GM12878 (cell line): ENCODE measurements around the gene MAPK13. TPM values are rescaled to one million over a fixed set of nuclear protein-coding genes. Genes with fewer than 3 reads are reported as not detected.

Source experiments
- ATAC-seq: fragments of 200-7000 bp; cut with Tn5 transposase; 3 replicates; pipeline ENCODE4 v1.9.1; 2020; ENCODE audit warnings: mild to moderate bottlenecking, moderate library complexity
- BruUV-seq: library from RNA; stranded (reverse); fragments of 400-500 nt; replicated peaks from 2 replicates; lab custom pipeline; 2021; lab: Mats Ljungman, UMichigan
- CTCF ChIA-PET: fragments of 300-600 bp; sonication (Branson Sonifier 250); formaldehyde crosslinking; extraction: SDS; loops from one replicate; lab custom pipeline; 2021; ENCODE audit warnings: inconsistent platforms; lab: Yijun Ruan, JAX
- POLR2A ChIA-PET: fragments of 350-600 bp; formaldehyde crosslinking; extraction: SDS; loops from one replicate; lab custom pipeline; 2021; ENCODE audit warnings: inconsistent platforms; lab: Charles Lee
- RAD21 ChIA-PET: fragments of 300-600 bp; sonication (Branson Sonifier 250); formaldehyde crosslinking; loops from one replicate; lab custom pipeline; 2023; ENCODE audit warnings: antibody characterized with exemption; ENCODE audit not compliant: unreplicated experiment; lab: Charles Lee
- SMC1A ChIA-PET: fragments of 300-600 bp; sonication (Branson Sonifier 250); formaldehyde crosslinking; loops from one replicate; lab custom pipeline; 2023; ENCODE audit not compliant: unreplicated experiment, uncharacterized antibody; lab: Charles Lee
- DNase-seq: peaks from one replicate; pipeline ENCODE4 v3.0.0-alpha.2; 2011; ENCODE audit warnings: low read depth, low spot score
- FAIRE-seq: peaks from 3 replicates; lab custom pipeline; 2011; peaks lifted over from hg19 to GRCh38; lab: Jason Lieb, UNC
- H2AFZ ChIP-seq: 2 replicates; pipeline ENCODE4 v1.6.0; 2011; ENCODE audit warnings: low read depth, low read length, control low read depth; ENCODE audit not compliant: control insufficient read depth
- H3K27ac ChIP-seq: 2 replicates; pipeline ENCODE4 v1.5.1; 2011; ENCODE audit warnings: control low read depth; ENCODE audit not compliant: control insufficient read depth, insufficient read depth
- H3K27me3 ChIP-seq, 2 experiments: replicated peaks in 1 of 2; 2 replicates each; pipeline versions ENCODE4 v1.6.0 to v1.6.1; 2011; ENCODE audit warnings: low read length in 1 of 2; ENCODE audit not compliant: control insufficient read depth in 2 of 2, insufficient read depth in 2 of 2
- H3K36me3 ChIP-seq, 2 experiments: 2 replicates each; pipeline ENCODE4 v1.5.1; 2011; ENCODE audit warnings: low read length in 1 of 2; ENCODE audit not compliant: control insufficient read depth in 2 of 2, insufficient read depth in 2 of 2
- H3K4me1 ChIP-seq: 2 replicates; pipeline ENCODE4 v1.6.1; 2011; ENCODE audit warnings: mild to moderate bottlenecking, low read length, moderate library complexity, mixed read lengths; ENCODE audit not compliant: control insufficient read depth, insufficient read depth
- H3K4me2 ChIP-seq: 2 replicates; pipeline ENCODE4 v1.6.0; 2011; ENCODE audit warnings: control low read depth; ENCODE audit not compliant: control insufficient read depth, insufficient read depth
- H3K4me3 ChIP-seq: fragments of 200-600 bp; sonication (generic); 2 replicates; pipeline ENCODE4 v1.5.1; 2016
- H3K79me2 ChIP-seq: 2 replicates; pipeline ENCODE4 v1.6.0; 2011; ENCODE audit warnings: low read length; ENCODE audit not compliant: control insufficient read depth, insufficient read depth
- H3K9ac ChIP-seq: 2 replicates; pipeline ENCODE4 v1.8.0; 2011; ENCODE audit warnings: low read length, control low read depth, mixed read lengths; ENCODE audit not compliant: control insufficient read depth, insufficient read depth
- H3K9me3 ChIP-seq: replicated peaks from 3 replicates; pipeline ENCODE4 v1.5.1; 2011; ENCODE audit warnings: mild to moderate bottlenecking, low read length; ENCODE audit not compliant: control insufficient read depth, insufficient read depth
- H4K20me1 ChIP-seq: 2 replicates; pipeline ENCODE4 v1.6.0; 2011; ENCODE audit not compliant: control insufficient read depth, insufficient read depth
- ATF7 ChIP-seq: fragments of 450-650 bp; IDR thresholded peaks from 2 replicates; pipeline ENCODE4 v1.6.1; 2016; ENCODE audit warnings: low read depth, mild to moderate bottlenecking
- BACH1 ChIP-seq: fragments of 450-650 bp; IDR thresholded peaks from 2 replicates; pipeline ENCODE4 v1.6.1; 2017; ENCODE audit warnings: mild to moderate bottlenecking, borderline replicate concordance
- BMI1 ChIP-seq: fragments of 450-650 bp; IDR thresholded peaks from 2 replicates; pipeline ENCODE4 v1.6.1; 2016; ENCODE audit warnings: mild to moderate bottlenecking, moderate library complexity, borderline replicate concordance
- CHD2 ChIP-seq: IDR thresholded peaks from 2 replicates; pipeline ENCODE4 v1.6.1; 2011; ENCODE audit warnings: low read depth, low read length, improper control_type of control experiment, borderline replicate concordance
- DPF2 ChIP-seq: fragments of 450-650 bp; IDR thresholded peaks from 2 replicates; pipeline ENCODE4 v1.6.1; 2017; ENCODE audit warnings: mild to moderate bottlenecking
- GATAD2B ChIP-seq: fragments of 450-650 bp; conservative IDR thresholded peaks from 2 replicates; pipeline ENCODE4 v1.6.1; 2017; ENCODE audit warnings: low read depth, mild to moderate bottlenecking, moderate library complexity
- LARP7 ChIP-seq: fragments of 450-650 bp; IDR thresholded peaks from 2 replicates; pipeline ENCODE4 v1.6.1; 2017; ENCODE audit warnings: mild to moderate bottlenecking
- MEF2A ChIP-seq: IDR thresholded peaks from 2 replicates; pipeline ENCODE4 v1.6.1; 2011; ENCODE audit warnings: low read depth, mild to moderate bottlenecking, low read length, moderate library complexity; ENCODE audit not compliant: insufficient read depth
- MLLT1 ChIP-seq: fragments of 450-650 bp; IDR thresholded peaks from 2 replicates; pipeline ENCODE4 v1.6.1; 2016; ENCODE audit warnings: mild to moderate bottlenecking
- MXI1 ChIP-seq: fragments of 150-350 bp; IDR thresholded peaks from 2 replicates; pipeline ENCODE4 v1.6.1; 2011; ENCODE audit warnings: low read depth, mild to moderate bottlenecking, inconsistent platforms, low read length, improper control_type of control experiment
- NFIC ChIP-seq: IDR thresholded peaks from 2 replicates; pipeline ENCODE4 v1.6.1; 2012; ENCODE audit warnings: low read depth, mild to moderate bottlenecking, inconsistent platforms, low read length, moderate library complexity
- SMAD1 ChIP-seq: fragments of 450-650 bp; IDR thresholded peaks from 2 replicates; pipeline ENCODE4 v1.6.1; 2018; ENCODE audit warnings: mild to moderate bottlenecking, low read depth; ENCODE audit not compliant: partially characterized antibody
- SMARCA5 ChIP-seq: fragments of 450-650 bp; IDR thresholded peaks from 2 replicates; pipeline ENCODE4 v1.6.1; 2017; ENCODE audit warnings: mild to moderate bottlenecking
- SREBF1 ChIP-seq: IDR thresholded peaks from 2 replicates; pipeline ENCODE4 v1.6.1; 2012; ENCODE audit warnings: mild to moderate bottlenecking, low read length
- TCF3 ChIP-seq: IDR thresholded peaks from 2 replicates; pipeline ENCODE4 v1.6.1; 2012; ENCODE audit warnings: low read depth, mild to moderate bottlenecking, low read length, borderline replicate concordance; ENCODE audit not compliant: insufficient read depth
- ZNF217 ChIP-seq: fragments of 450-650 bp; IDR thresholded peaks from 2 replicates; pipeline ENCODE4 v1.6.1; 2017; ENCODE audit warnings: antibody characterized with exemption, mild to moderate bottlenecking
- ZNF687 ChIP-seq: fragments of 450-650 bp; IDR thresholded peaks from 2 replicates; pipeline ENCODE4 v1.6.1; 2017; ENCODE audit warnings: mild to moderate bottlenecking, moderate library complexity
- ZSCAN29 ChIP-seq: fragments of 450-650 bp; IDR thresholded peaks from 2 replicates; pipeline ENCODE4 v1.6.1; 2017; ENCODE audit warnings: mild to moderate bottlenecking, moderate library complexity
- WGBS: methylation state at CpG from one replicate; pipeline ENCODE4 v1.1.6; 2016; ENCODE audit warnings: low lambda C conversion rate; ENCODE audit not compliant: insufficient replicate concordance, insufficient coverage; ENCODE audit errors: missing lambda C conversion rate; 5-methylcytosine and 5-hydroxymethylcytosine counted together
- in situ Hi-C: fragments of 300-500 bp; cut with MboI; formaldehyde crosslinking; loops from 9 replicates; pipeline ENCODE4 v1.14.3; 2018; ENCODE audit warnings: mixed read lengths
- intact Hi-C: fragments of 100-400 bp; cut with micrococcal nuclease; formaldehyde crosslinking; loops from one replicate; pipeline ENCODE4 v1.14.2; 2022; ENCODE audit not compliant: unreplicated experiment
- polyA plus RNA-seq, 11 experiments: library from polyadenylated mRNA; depleted of rRNA in 4 of 11; unstranded in 6 of 11; stranded (reverse) in 5 of 11; fragments of >200 nt; fragmentation: Nextera tagmentation in 4 of 11; fragmentation: Illumina TruSeq in 1 of 11; extraction: Ambion mirVana in 4 of 11; extraction: Trizol in 1 of 11; gene quantifications; 1 replicate in 1 of 11; 2 replicates in 10 of 11; pipeline versions ENCODE4 v1.2.1 to v1.2.3, GENCODE V29; 2011 to 2016; ENCODE audit warnings: inconsistent platforms in 2 of 11, missing spikeins in 2 of 11, low read depth in 1 of 11
- total RNA-seq, 4 experiments: library from RNA; depleted of rRNA in 3 of 4; stranded (reverse); fragments of >200 nt in 3 of 4; fragmentation: Illumina TruSeq in 1 of 4; extraction: Trizol in 1 of 4; gene quantifications; 2 replicates each; pipeline versions ENCODE4 v1.2.1 to v1.2.3, GENCODE V29; 2013 to 2021

Gene MAPK13
- total and polyA plus RNA-seq, 10 of the 15 experiments (the other 5 are each of a cell fraction or from before 2014, with no cell fraction given), result 1.8 to 48.0 (median 37.5) TPM

GRCh38 chr6:36114798-36115408 is 15.4 kb upstream of the MAPK13 start:
- Histone ChIP-seq H3K36me3 (peaks cover 0 to 6% of the 10 kb centered on the region in 2 experiments; a peak in 3 of 4 replicates), H3K9ac (no peak overlapping the region), H3K27ac (peak overlapping the region; percentile 63), H2AFZ (no peak overlapping the region), H3K4me2 (peak overlapping the region; percentile 70), H3K4me3 (peak overlapping the region; percentile 18; the same call in 1 of the 2 replicates), H3K9me3 (no peaks in the 10 kb centered on the region), H3K4me1 (peaks cover 43% of the 10 kb centered on the region), H3K79me2 (no peaks in the 10 kb centered on the region), H4K20me1 (no peaks in the 10 kb centered on the region), H3K27me3 (no peaks in the 10 kb centered on the region)
- CTCF ChIA-PET, result interaction anchor here (0.6 to 4.1 kb wide), 6 partner anchors 11 to 187 kb away, joined by 3 to 33 read pairs (median 5); no protein-coding TSS in a partner anchor
- RAD21 ChIA-PET, result interaction anchor here (0.9 to 1.3 kb wide), 4 partner anchors 16 to 87 kb away, joined by 3 to 9 read pairs (median 9); partner anchors contain the start of genes MAPK13 and MAPK14
- FAIRE-seq (peak; percentile 78), DNase-seq (peak; percentile 60), ATAC-seq (peak; percentile 76)
- POLR2A ChIA-PET, result interaction anchor here (0.6 to 1.0 kb wide), 3 partner anchors 17 to 446 kb away, joined by 3 to 6 read pairs (median 5); no protein-coding TSS in a partner anchor
- WGBS, result 3% methylated on average over 4 of the region's 4 CpGs
- intact Hi-C loops (no loop called here), in situ Hi-C loops (no loop called here)
- SMC1A ChIA-PET, result interaction anchor here (1.0 to 3.7 kb wide), 8 partner anchors 10 to 243 kb away, joined by 3 to 23 read pairs (median 4); partner anchors contain the start of gene MAPK14
- BruUV-seq, result no TSS peak
- TF ChIP-seq SMARCA5, result peak; percentile 50; the same call in 1 of the 2 replicates
- TF ChIP-seq SREBF1, result no peak
- TF ChIP-seq MEF2A, result peak; percentile 98
- no peak for TF ChIP-seq SMAD1
- TF ChIP-seq CHD2, result peak; percentile 11; the same call in 1 of the 2 replicates
- peak; percentile 85 for TF ChIP-seq ZNF217
- TF ChIP-seq BACH1, result peak; percentile 27; the same call in 1 of the 2 replicates
- TF ChIP-seq ZSCAN29, result peak; percentile 17; the same call in 1 of the 2 replicates
- peak; percentile 36; the same call in 1 of the 2 replicates for TF ChIP-seq MXI1
- TF ChIP-seq ATF7, result peak; percentile 70; the same call in 1 of the 2 replicates
- peak; percentile 82 for TF ChIP-seq NFIC
- 0 out of 2 replicates have a peak, but pooled peaks have one; percentile 31 for TF ChIP-seq LARP7
- TF ChIP-seq TCF3, result no peak
- peak; percentile 57; the same call in 1 of the 2 replicates for TF ChIP-seq MLLT1
- 0 out of 2 replicates have a peak, but pooled peaks have one; percentile 23 for TF ChIP-seq GATAD2B
- TF ChIP-seq BMI1, result peak; percentile 38; the same call in 1 of the 2 replicates
- 0 out of 2 replicates have a peak, but pooled peaks have one; percentile 87 for TF ChIP-seq DPF2
- 0 out of 2 replicates have a peak, but pooled peaks have one; percentile 24 for TF ChIP-seq ZNF687
